ENCODE measurements around the gene LY6G5C. TPM values are rescaled to one million over a fixed set of nuclear protein-coding genes. Genes with fewer than 3 reads are reported as not detected.

LY6G5C gene
- total and polyA plus RNA-seq, 2 donors (not counting 1 experiment from before 2014, with no cell fraction given) = 0.76 to 3.4 TPM

- Mint-ChIP-seq H3K4me1 (peaks cover 71% of the 10 kb centered on the region), H3K27ac (peak overlapping the region; percentile 100), H3K9me3 (ENCODE audit: insufficient read depth) (no peaks in the 10 kb centered on the region), H3K27me3 (no peaks in the 10 kb centered on the region), H3K4me3 (peak overlapping the region; percentile 96)
- peaks cover 42 to 64% of the 10 kb centered on the region in 2 donors for H3K4me1 ChIP-seq (ENCODE audit: control insufficient read depth in 2 of 2, insufficient read depth in 2 of 2, low read length in 2 of 2)
- intact Hi-C loops (cut with micrococcal nuclease) = no loop called here
- peaks cover 8 to 46% of the 10 kb centered on the region in 2 experiments for H3K36me3 ChIP-seq (replicated peaks in 1 of 2; ENCODE audit: control extremely low read depth in 1 of 2, control insufficient read depth in 1 of 2, extremely low read depth in 1 of 2, insufficient read depth in 2 of 2, low read length in 1 of 2)
- DNase-seq (no peak), ATAC-seq (ENCODE audit: low read depth) (no peak)
- H3K79me2 ChIP-seq (ENCODE audit: control insufficient read depth, insufficient read depth, low read length) = peaks cover 87% of the 10 kb centered on the region
- WGBS (ENCODE audit: insufficient coverage) = 90% methylated on average over 5 of the region's 9 CpGs
- peak overlapping the region; percentile 90 for H3K4me2 ChIP-seq (replicated peaks; ENCODE audit: low read depth, low read length, poor library complexity, severe bottlenecking)
- H3K4me3 ChIP-seq (ENCODE audit: control extremely low read depth in 1 of 5, extremely low read depth in 1 of 5, insufficient read depth in 1 of 5, low read depth in 2 of 5, low read length in 4 of 5) = peak overlapping the region in 1 of 5 experiments; percentile 98
- CTCF ChIA-PET = interaction anchor here (1.0 to 1.9 kb wide), 2 partner anchors 10 to 112 kb away, joined by 3 to 9 read pairs; partner anchors contain the start of gene BAG6
- H2AFZ ChIP-seq (ENCODE audit: insufficient read depth, low read depth, low read length, poor library complexity, severe bottlenecking) = no peak overlapping the region
- no peaks in the 10 kb centered on the region for H3K27me3 ChIP-seq (replicated peaks in 1 of 4; ENCODE audit: control extremely low read depth in 1 of 4, control insufficient read depth in 3 of 4, insufficient read depth in 4 of 4, low read length in 3 of 4)
- POLR2A ChIA-PET = interaction anchor here (0.7 to 5.9 kb wide), 3 partner anchors 11 to 755 kb away, joined by 3 to 57 read pairs (median 9); partner anchors contain the start of genes BAG6 and GTF2H4
- peak overlapping the region; percentile 89 for H3K9ac ChIP-seq (ENCODE audit: low read length)
- H3K9me3 ChIP-seq (ENCODE audit: control extremely low read depth in 1 of 3, control insufficient read depth in 2 of 3, insufficient read depth in 1 of 3, low read length in 2 of 3) = no peaks in the 10 kb centered on the region
- H3K27ac ChIP-seq (ENCODE audit: low read length in 2 of 2) = peak overlapping the region in 1 of 2 donors; percentile 98
- TF ChIP-seq CTCF (IDR thresholded peaks at IDR 0.05) = no peak
- no peak for TF ChIP-seq EZH2 (IDR thresholded peaks at IDR 0.05; ENCODE audit: borderline replicate concordance, insufficient read depth, low read depth, low read length, poor library complexity, severe bottlenecking)
- peaks cover 19% of the 10 kb centered on the region for H4K20me1 ChIP-seq (ENCODE audit: control insufficient read depth, insufficient read depth, low read length, poor library complexity, severe bottlenecking)
Observed at GRCh38 chr6:31663126-31663960, 17.5 kb downstream of the LY6G5C start.

Data from B cell (primary cell).